Ramos (cell line): ENCODE results near the gene LAMTOR4.

Experiments
- in situ Hi-C: fragments of 300-500 bp; cut with MboI; formaldehyde crosslinking; loops from one replicate; pipeline ENCODE4 v1.14.3; 2022; ENCODE audit warnings: low sequenced_read_pairs; ENCODE audit not compliant: unreplicated experiment

LAMTOR4 gene

GRCh38 chr7:100148559-100149328 lies at the start of gene LAMTOR4:
Gene LAMTOR4, plus strand, starts transcription at chr7:100148918. Its CDS starts 55 bp downstream, at chr7:100148973.
- in situ Hi-C loops: no loop called here

DNA sequence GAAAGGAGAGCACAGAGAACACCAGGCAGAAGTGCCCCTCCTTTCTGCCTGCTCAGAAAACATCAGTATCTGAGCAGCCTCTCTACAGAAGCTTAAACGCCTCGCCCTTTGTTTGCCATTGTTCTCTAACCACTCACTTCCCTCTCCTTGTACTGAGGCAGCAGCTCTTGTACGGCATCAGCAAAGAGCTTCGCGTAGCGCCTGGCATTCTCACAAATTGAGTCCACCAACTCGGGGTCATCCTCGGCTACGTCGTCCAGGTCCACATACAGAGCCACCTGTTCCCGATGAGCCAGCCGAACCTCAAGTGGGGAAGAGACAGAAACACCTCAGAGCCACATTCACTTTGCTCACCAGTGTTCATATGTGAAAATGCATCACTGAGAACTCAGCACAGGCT lies 49.3 kb upstream of the LAMTOR4 start:
- in situ Hi-C loops: no loop called here

GRCh38 chr7:100100420-100101015 lies 48.2 kb upstream of the LAMTOR4 start:
- in situ Hi-C loops: no loop called here

DNA sequence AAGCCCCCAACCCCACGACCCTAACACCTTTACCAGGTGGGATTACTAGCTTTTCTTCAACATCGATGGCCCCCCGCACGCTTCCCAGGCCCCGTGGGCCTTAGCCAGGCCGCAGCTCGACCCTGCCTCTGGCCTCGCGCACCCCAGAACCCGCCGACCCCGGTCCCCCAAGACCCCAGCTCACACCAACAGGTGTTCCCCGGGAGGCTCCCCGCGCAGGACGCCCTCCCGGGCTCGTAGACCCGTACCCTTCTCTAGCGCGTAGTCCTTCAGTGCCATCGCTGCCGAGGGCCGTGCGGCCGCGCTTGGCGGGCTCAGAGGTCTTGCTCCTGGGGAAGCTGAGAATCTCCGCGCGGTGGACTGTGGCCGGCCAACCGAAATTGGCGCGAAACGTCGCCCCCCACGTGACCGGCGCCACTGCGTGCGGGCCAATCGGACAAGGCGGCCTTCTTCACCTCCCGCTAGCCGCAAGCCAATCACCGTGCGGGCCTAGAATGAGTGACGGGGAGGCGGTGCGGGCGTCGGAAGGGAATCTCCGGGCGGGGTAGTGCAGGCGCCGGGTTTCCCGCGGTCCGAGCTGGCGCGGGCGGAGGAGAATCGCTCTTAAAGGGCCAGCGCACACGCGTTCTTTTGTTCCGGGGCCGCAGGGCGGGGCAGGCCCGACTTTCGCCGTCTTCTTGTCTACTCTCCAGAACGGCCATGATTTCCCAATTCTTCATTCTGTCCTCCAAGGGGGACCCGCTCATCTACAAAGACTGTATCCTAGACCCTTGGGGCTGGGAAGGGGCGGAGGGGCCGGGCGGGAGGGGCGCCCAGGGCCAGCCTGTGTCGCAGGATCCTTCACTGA lies 47.5 kb upstream of the LAMTOR4 start, which contains the start of the genes AP4M1 and MCM7:
Gene AP4M1, plus strand, starts transcription at position 628 of the 847 bp plus-strand sequence. Its CDS starts 72 bp downstream, at position 700.
Gene MCM7, minus strand, starts transcription at position 382 of the 847 bp plus-strand sequence. Its CDS starts 103 bp downstream, at position 279.
- in situ Hi-C loops: no loop called here

DNA sequence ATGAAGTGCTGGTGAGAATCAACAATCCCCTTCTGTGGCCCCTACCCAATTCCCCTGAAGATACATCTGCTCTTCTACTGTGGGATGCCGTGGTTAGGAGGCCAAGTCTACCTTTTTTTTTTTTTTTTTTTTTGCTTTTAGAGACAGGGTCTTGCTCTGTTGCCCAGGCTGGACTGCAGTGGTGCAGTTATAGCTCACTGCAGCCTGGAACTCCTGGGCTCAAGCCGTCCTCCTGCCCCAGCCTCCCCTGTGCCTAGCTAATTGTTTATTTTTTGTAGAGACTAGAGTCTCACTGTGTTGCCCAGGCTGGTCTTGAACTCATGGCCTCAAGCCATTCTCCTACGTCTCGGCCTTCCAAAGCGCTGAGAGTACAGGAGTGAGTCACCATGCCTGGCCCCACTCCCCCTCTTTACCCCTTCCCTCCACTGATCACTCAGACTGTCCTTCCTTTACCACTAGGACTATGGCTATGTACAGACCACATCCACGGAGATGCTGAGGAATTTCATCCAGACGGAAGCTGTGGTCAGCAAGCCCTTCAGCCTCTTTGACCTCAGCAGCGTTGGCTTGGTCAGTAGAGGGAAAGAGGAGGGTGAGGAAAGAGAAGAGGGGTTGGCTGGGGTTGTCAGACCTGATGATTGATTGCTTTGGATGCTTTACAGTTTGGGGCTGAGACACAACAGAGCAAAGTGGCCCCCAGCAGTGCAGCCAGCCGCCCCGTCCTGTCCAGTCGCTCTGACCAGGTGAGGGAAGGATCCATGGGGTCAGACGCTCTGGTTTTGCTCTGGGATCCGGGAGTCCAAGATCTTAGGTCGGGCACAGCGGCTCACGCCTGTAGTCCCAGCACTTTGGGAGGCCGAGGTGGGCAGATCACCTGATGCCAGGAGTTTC lies 45.5 kb upstream of the LAMTOR4 start:
- in situ Hi-C loops: no loop called here

DNA sequence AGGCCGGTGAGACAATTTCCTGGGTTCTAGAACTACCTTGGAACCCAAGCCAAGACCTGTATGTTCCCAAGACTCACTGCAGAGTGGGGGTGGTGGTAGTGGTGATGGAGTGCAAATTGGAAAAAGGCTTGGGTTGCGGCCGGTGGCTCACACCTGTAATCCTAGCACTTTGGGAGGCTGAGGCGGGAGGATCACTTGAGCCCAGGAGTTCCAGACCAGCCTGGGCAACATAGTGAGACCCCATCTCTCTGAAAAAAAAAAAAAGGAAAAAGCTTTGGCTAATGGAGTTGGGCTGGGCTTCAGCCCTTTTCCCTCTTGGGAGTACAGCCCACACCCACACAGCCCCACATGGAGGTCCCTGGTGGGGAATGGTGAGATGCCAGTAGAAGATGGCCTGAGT lies 43.2 kb upstream of the LAMTOR4 start:
- in situ Hi-C loops: no loop called here

DNA sequence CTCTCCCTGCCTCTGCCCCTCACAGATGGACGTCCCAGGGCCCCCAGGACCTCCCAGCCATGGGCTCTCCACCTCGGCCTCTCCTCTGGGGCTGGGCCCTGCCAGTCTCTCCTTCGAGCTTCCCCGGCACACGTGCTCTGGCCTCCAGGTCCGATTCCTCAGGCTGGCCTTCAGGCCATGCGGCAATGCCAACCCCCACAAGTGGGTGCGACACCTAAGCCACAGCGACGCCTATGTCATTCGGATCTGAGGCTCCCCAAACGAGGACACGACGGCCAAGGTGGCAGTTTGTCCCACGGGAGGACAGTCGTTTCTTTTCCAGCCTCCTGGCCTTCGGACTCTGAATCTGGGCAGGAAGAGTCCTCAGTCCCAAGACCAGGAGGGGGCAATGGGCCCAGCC lies 42.1 kb upstream of the LAMTOR4 start:
- in situ Hi-C loops: no loop called here

- in situ Hi-C loops: no loop called here
These were observed 41.5 kb upstream of the LAMTOR4 start for GRCh38 chr7:100107125-100107737.

- in situ Hi-C loops: no loop called here
These were observed 40.8 kb upstream of the LAMTOR4 start for GRCh38 chr7:100107890-100108289.

DNA sequence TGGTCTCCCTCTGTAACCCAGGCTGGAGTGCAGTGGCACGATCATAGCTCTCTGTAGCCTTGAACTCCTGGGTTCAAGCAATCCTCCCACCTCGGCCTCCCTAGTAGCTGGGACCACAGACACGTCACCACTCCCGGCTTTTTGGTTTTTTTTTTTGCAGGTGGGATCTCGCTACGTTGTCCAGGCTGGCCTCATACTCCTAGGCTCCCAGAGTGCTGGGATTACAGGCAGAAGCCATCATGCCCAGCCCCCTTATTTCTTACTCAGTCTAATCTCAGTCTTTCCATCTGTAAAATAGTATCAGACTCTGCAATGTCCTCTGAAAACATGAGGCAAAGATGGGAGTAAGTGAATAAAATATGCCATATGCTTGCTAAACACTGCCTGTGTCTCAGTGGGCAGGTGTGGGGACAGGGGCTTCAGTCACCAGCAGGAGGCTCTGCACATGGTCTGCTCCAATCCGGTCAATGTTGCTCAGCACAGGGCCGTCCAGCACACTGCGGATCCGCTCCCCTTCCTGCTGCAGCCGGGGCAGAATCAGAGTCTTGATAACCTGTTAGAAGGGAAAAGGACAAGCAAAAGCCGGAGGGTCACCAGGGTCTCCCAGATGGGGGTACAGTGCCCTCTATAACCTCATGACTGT lies 39.1 kb upstream of the LAMTOR4 start:
- in situ Hi-C loops: no loop called here

DNA sequence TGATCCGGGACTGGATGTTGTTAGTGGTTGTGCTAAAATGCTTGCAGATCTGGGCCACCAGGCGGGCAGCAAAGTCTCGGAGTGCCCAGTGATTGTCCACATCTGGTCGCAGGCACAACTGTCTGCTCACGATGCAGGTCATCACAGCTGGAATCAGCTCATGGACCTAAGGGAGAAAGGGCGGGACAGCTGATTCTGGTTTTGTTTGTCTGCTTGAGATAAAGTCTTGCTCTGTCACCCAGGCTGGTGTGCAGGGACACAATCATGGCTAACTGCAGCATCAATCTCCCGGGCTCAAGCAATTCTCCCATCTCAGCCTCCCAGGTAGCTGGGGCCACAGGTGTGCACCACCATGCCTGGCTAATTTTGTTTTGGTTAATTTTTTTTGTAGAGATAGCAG lies 37.6 kb upstream of the LAMTOR4 start:
- in situ Hi-C loops: no loop called here

GRCh38 chr7:100111914-100112313 lies 36.8 kb upstream of the LAMTOR4 start:
- in situ Hi-C loops: no loop called here

DNA sequence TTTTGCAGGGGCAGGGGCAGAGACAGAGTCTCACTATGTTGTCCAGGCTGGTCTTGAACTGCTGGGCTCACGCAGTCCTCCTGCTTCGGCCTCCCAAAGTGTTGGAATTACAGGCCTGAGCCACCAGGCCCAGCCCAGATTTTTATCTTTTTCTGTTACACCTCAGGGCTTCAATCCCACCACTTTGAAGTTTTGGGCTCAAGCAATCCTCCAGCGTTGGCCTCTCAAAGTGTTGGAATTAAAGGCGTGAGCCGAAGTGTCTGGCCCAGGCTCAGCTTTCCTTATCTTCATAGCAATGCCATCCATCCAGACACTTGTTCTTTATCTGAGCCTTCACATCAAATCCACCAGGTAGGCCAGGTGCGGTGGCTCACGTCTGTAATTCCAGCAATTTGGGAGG lies 33.7 kb upstream of the LAMTOR4 start:
- in situ Hi-C loops: no loop called here

- in situ Hi-C loops: no loop called here
These were observed 30.2 kb upstream of the LAMTOR4 start for GRCh38 chr7:100118388-100119071.

DNA sequence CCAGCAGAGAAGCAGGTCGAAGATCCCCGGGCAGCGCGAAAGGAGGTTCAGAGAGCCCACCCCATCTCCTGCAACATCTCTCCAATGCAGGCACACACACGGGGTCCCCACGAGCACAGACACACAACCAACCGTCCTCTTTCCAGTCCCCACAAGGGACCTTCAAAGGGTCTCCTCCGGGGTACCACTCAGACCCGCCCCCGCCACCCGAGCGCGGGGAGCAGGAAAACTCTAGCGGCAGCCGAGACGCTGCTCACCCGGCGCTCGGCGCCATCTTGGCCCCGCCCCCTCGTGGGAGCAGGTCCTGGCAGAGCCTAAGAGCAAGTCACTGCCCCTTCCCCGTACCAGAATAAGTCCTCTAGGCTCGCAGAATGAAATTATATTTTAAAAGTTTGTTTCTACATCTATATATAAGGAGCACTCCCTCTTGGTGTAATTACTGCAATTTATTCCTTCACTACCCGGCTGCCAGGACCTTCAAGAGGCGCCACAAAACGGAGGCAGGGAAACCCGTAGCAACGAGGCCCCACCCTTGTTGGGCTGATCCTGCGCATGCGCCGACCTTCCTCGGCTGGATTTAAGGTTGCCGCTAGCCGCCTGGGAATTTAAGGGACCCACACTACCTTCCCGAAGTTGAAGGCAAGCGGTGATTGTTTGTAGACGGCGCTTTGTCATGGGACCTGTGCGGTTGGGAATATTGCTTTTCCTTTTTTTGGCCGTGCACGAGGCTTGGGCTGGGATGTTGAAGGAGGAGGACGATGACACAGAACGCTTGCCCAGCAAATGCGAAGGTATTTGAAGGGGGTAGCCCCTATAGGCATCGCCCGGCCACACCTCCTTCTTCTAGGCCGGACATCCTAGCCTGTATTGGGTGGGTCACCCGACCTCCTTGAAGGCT lies 29.4 kb upstream of the LAMTOR4 start, which contains the start of the genes CNPY4 and TAF6:
Gene CNPY4, plus strand, starts transcription at position 563 of the 898 bp plus-strand sequence. Its CDS starts 111 bp downstream, at position 674.
Gene TAF6, minus strand, starts transcription at position 287 of the 898 bp plus-strand sequence. CDS start 5,149 bp downstream, outside the sequence.
- in situ Hi-C loops: no loop called here

- in situ Hi-C loops: loop anchor here (10.0 kb wide), 1 partner anchor 205 kb away; the partner anchor contains the start of gene TRIM4
These were observed 28.6 kb upstream of the LAMTOR4 start for GRCh38 chr7:100119970-100120732.
